ENCODE results near the gene SMCO3.
A peak's percentile ranks its signal among the peaks of the same experiment; 100 is the strongest.

Gene SMCO3

DNA sequence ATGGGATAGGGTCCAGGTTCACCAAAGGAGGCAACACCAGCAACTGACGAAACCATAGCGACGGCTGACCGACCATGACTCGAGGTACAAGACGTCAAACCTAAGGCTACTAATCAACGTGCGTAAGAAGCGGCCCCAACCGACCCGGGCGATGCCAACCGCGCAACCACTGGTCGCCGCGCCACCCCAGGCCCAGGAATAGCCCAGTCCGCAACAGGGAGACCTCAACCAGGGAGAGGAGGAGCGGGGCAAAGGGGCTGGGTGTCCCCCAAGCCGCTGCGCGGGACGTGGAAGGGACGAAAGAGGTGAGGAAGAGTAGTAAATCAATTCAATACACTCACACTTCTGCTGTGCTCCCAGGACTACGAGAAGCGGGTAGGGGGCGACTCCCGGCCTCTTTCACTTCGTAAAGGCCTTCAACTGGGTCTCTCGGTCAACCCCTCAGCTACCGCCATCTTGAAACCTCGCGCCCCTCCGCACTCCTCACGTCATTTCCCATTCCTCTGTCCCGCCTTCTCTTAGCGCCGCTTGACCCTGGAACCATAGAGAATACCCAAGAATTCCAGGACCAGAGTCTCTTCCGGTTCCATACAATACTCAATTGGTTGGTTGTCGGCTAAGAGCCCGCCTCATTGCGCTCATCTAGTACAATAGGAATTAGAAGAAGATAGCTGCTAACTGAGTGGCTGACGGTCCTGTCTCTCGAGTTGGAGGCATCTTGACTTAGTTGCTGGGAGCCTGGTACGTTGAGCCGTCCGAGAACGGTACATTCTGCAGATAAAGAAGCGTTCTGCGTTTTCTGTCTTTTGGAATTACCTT lies 10.8 kb downstream of the SMCO3 start, which contains the start of the genes C12orf60 and WBP11:
Gene C12orf60, plus strand, starts transcription at position 660 of the 819 bp plus-strand sequence. CDS start 19,266 bp downstream, outside the sequence.
Gene WBP11, minus strand, starts transcription at position 468 of the 819 bp plus-strand sequence. CDS start 2,095 bp downstream, outside the sequence.
- peak within 1 kb of the TSS; percentile 75 for H3K4me3 ChIP-seq (ENCODE audit: low read depth, low read length)
- peak; percentile 98 for DNase-seq (ENCODE audit: low read depth)
- TF ChIP-seq MAX (IDR thresholded peaks at IDR 0.05; ENCODE audit: low read depth, low read length), result peak; percentile 21
- TF ChIP-seq, protein P1, sequence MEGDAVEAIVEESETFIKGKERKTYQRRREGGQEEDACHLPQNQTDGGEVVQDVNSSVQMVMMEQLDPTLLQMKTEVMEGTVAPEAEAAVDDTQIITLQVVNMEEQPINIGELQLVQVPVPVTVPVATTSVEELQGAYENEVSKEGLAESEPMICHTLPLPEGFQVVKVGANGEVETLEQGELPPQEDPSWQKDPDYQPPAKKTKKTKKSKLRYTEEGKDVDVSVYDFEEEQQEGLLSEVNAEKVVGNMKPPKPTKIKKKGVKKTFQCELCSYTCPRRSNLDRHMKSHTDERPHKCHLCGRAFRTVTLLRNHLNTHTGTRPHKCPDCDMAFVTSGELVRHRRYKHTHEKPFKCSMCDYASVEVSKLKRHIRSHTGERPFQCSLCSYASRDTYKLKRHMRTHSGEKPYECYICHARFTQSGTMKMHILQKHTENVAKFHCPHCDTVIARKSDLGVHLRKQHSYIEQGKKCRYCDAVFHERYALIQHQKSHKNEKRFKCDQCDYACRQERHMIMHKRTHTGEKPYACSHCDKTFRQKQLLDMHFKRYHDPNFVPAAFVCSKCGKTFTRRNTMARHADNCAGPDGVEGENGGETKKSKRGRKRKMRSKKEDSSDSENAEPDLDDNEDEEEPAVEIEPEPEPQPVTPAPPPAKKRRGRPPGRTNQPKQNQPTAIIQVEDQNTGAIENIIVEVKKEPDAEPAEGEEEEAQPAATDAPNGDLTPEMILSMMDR (IDR thresholded peaks at IDR 0.05; ENCODE audit: low read depth, low read length), result no peak
- peak; percentile 44; the same call in 1 of the 2 replicates for TF ChIP-seq MYC (IDR thresholded peaks at IDR 0.05; ENCODE audit: low read depth, low read length)
- peak; percentile 83 for TF ChIP-seq POLR2A (IDR thresholded peaks at IDR 0.05; ENCODE audit: extremely low read depth, insufficient read length)

DNA sequence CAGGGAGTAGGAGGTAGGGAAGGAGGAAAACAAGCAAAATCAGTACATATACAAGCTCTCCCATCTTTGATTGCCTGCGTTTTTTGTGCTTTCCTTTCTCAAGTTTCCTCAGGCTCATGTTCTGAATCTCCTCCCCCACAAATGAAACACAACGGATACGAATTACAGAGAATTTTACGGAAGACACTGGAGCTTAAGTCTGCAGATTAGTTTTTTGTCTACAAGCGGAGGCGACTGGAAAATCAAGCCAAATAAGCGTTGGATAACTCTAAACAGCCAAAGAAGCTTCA lies 11.3 kb downstream of the SMCO3 start:
- TF ChIP-seq MYC (IDR thresholded peaks at IDR 0.05; ENCODE audit: low read depth, low read length) (no peak), POLR2A (IDR thresholded peaks at IDR 0.05; ENCODE audit: extremely low read depth, insufficient read length) (no peak), MAX (IDR thresholded peaks at IDR 0.05; ENCODE audit: low read depth, low read length) (no peak)
- TF ChIP-seq, protein P1 (IDR thresholded peaks at IDR 0.05; ENCODE audit: low read depth, low read length), result no peak
- H3K4me3 ChIP-seq (ENCODE audit: low read depth, low read length), result peak overlapping the region; percentile 75
- DNase-seq (ENCODE audit: low read depth), result no peak

GRCh38 chr12:14802247-14802646 lies 11.7 kb downstream of the SMCO3 start:
- TF ChIP-seq MYC (IDR thresholded peaks at IDR 0.05; ENCODE audit: low read depth, low read length), result no peak
- no peak for TF ChIP-seq POLR2A (IDR thresholded peaks at IDR 0.05; ENCODE audit: extremely low read depth, insufficient read length)
- TF ChIP-seq MAX (IDR thresholded peaks at IDR 0.05; ENCODE audit: low read depth, low read length), result no peak
- TF ChIP-seq, protein P1 (IDR thresholded peaks at IDR 0.05; ENCODE audit: low read depth, low read length), result no peak
- no peak for DNase-seq (ENCODE audit: low read depth)
- peak overlapping the region; percentile 75 for H3K4me3 ChIP-seq (ENCODE audit: low read depth, low read length)

DNA sequence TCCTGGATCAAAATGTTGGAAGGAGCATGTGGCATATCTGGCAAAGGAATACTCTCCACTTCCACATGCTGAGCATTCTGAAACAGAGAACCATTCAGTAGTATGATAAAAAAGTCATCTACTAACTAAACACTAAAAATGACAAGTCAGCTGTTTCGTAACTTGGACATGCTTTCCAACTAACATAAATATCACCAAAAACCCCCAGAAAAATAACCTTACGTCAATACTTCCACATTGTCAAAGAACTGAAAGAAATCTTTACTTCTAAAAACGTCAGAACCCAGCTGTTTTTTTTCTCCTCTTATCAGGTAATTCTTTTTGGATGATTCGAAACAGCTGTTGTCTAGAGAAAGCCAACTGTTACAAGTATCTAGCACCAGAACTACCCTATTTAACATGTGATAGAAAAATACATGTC lies 18.9 kb downstream of the SMCO3 start:
- DNase-seq (ENCODE audit: low read depth), result no peak
- H3K4me3 ChIP-seq (ENCODE audit: low read depth, low read length), result no peak overlapping the region
- TF ChIP-seq POLR2A (IDR thresholded peaks at IDR 0.05; ENCODE audit: extremely low read depth, insufficient read length) (no peak), MAX (IDR thresholded peaks at IDR 0.05; ENCODE audit: low read depth, low read length) (no peak), MYC (IDR thresholded peaks at IDR 0.05; ENCODE audit: low read depth, low read length) (no peak)
- TF ChIP-seq, protein P1 (IDR thresholded peaks at IDR 0.05; ENCODE audit: low read depth, low read length), result no peak

DNA sequence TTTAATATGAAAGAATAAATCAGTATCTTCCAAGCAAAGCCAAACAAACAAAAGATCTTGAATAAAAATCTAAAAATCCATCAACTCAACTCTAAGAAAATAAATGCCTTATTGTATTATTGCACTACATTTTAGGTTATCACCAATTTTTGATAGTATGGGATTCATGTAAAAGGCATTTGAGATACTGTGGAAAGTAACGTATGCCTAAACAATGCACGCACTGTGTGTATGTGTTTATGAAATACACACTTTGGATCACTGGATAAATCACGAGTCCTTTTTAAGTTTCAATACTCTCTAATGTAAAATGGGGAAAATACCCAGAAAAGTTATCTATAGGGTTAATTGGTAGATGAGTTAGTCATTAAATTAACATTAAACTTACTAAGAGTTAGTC lies 28.4 kb downstream of the SMCO3 start:
- H3K4me3 ChIP-seq (ENCODE audit: low read depth, low read length), result no peak overlapping the region
- DNase-seq (ENCODE audit: low read depth), result no peak
- TF ChIP-seq MAX (IDR thresholded peaks at IDR 0.05; ENCODE audit: low read depth, low read length), result no peak
- TF ChIP-seq POLR2A (IDR thresholded peaks at IDR 0.05; ENCODE audit: extremely low read depth, insufficient read length), result no peak
- TF ChIP-seq, protein P1 (IDR thresholded peaks at IDR 0.05; ENCODE audit: low read depth, low read length), result no peak
- no peak for TF ChIP-seq MYC (IDR thresholded peaks at IDR 0.05; ENCODE audit: low read depth, low read length)

Data from NB4 (cell line).